Calu3 (cell line): ENCODE results near the gene KIF12. TPM values are rescaled to one million over a fixed set of nuclear protein-coding genes. Genes with fewer than 3 reads are reported as not detected.

Source experiments
- Bru-seq: library from RNA; stranded (reverse); fragments of 400-500 nt; gene quantifications from one replicate; lab custom pipeline; 2021; lab: Mats Ljungman, UMichigan
- BruChase-seq, 2 experiments: library from RNA; stranded (reverse); fragments of 400-500 nt; gene quantifications; one replicate each; lab custom pipeline; 2021; lab: Mats Ljungman, UMichigan
- BruUV-seq: library from RNA; stranded (reverse); fragments of 400-500 nt; replicated peaks from 2 replicates; lab custom pipeline; 2021; lab: Mats Ljungman, UMichigan
- CTCF ChIA-PET: fragments of 300-600 bp; sonication (Branson Sonifier 250); formaldehyde crosslinking; loops from one replicate; lab custom pipeline; 2022; ENCODE audit warnings: antibody characterized with exemption; lab: Charles Lee
- DNase-seq: peaks from one replicate; pipeline ENCODE4 v3.0.0; 2022
- H3K27ac Mint-ChIP-seq: one replicate; pipeline ENCODE4 v1.8.0; 2022; ENCODE audit warnings: mixed read lengths; ENCODE audit not compliant: unreplicated experiment
- H3K27me3 Mint-ChIP-seq: one replicate; pipeline ENCODE4 v1.8.0; 2022; ENCODE audit warnings: mixed read lengths; ENCODE audit not compliant: unreplicated experiment
- H3K36me3 Mint-ChIP-seq: one replicate; pipeline ENCODE4 v1.8.0; 2022; ENCODE audit warnings: mild to moderate bottlenecking, moderate library complexity, mixed read lengths; ENCODE audit not compliant: insufficient read depth, unreplicated experiment
- H3K4me1 Mint-ChIP-seq: one replicate; pipeline ENCODE4 v1.8.0; 2022; ENCODE audit warnings: mild to moderate bottlenecking, low read depth, mixed read lengths; ENCODE audit not compliant: unreplicated experiment
- H3K4me3 Mint-ChIP-seq: one replicate; pipeline ENCODE4 v1.8.0; 2022; ENCODE audit warnings: mild to moderate bottlenecking, low read depth, moderate library complexity, mixed read lengths; ENCODE audit not compliant: unreplicated experiment
- H3K9me3 Mint-ChIP-seq: one replicate; pipeline ENCODE4 v1.8.0; 2022; ENCODE audit warnings: low read depth, mixed read lengths; ENCODE audit not compliant: unreplicated experiment
- CTCF ChIP-seq: fragments of 200-600 bp; IDR thresholded peaks from one replicate; pipeline ENCODE4 v1.8.0; 2022; ENCODE audit warnings: antibody characterized with exemption; ENCODE audit not compliant: unreplicated experiment
- intact Hi-C: fragments of 100-400 bp; cut with micrococcal nuclease; formaldehyde crosslinking; loops from one replicate; pipeline ENCODE4 v1.10.0; 2022; ENCODE audit not compliant: unreplicated experiment
- long read RNA-seq: library from polyadenylated mRNA; stranded (forward); transcript quantifications from one replicate; pipeline ENCODE4 v2.0.0, GENCODE V29; 2022
- total RNA-seq: library from RNA; stranded (reverse); gene quantifications from 2 replicates; pipeline ENCODE4 v1.2.3, GENCODE V29; 2022

The KIF12 gene
- total RNA-seq (52.3 and 54.0 TPM in 2 replicates), Bru-seq, nascent RNA (percentile 61 among the genes with signal in this experiment), BruChase-seq, experiment 1, labeled RNA remaining after a 6-hour chase (percentile 67 among the genes with signal in this experiment), BruChase-seq, experiment 2, labeled RNA remaining after a 2-hour chase (percentile 66 among the genes with signal in this experiment)
- long read RNA-seq, partial matches to known transcripts: 7 of 15 reads
- long read RNA-seq, other reads (novel, unspliced or antisense): 8 of 15 reads

- intact Hi-C loops: no loop called here
- peak within 1 kb of the TSS; percentile 76 for H3K27ac Mint-ChIP-seq
- no TSS peak for BruUV-seq
- H3K9me3 Mint-ChIP-seq: peaks cover 5% of the 10 kb centered on the region
- peaks cover 26% of the 10 kb centered on the region for H3K4me1 Mint-ChIP-seq
- H3K36me3 Mint-ChIP-seq: peaks cover 27% of the 10 kb centered on the region
- H3K27me3 Mint-ChIP-seq: no peaks in the 10 kb centered on the region
- TF ChIP-seq CTCF: no peak
- CTCF ChIA-PET: interaction anchor here (1.3 to 1.8 kb wide), 3 partner anchors 9 to 19 kb away, joined by 6 to 15 read pairs (median 14); no protein-coding TSS in a partner anchor
- peak within 1 kb of the TSS; percentile 81 for H3K4me3 Mint-ChIP-seq
- peak; percentile 82 for DNase-seq
Observed at GRCh38 chr9:114098936-114099668, at the start of gene KIF12. Gene KIF12 (minus strand): TSS chr9:114099292. CDS start chr9:114099276, 16 bp downstream.

- TF ChIP-seq CTCF: no peak
- Mint-ChIP-seq H3K9me3 (no peaks in the 10 kb centered on the region), H3K36me3 (no peaks in the 10 kb centered on the region), H3K4me3 (no peak overlapping the region), H3K27ac (no peak overlapping the region), H3K27me3 (peaks cover 36% of the 10 kb centered on the region), H3K4me1 (no peaks in the 10 kb centered on the region)
- intact Hi-C loops: no loop called here
- BruUV-seq: no TSS peak
- DNase-seq: no peak
- CTCF ChIA-PET: no interaction called here
Observed at GRCh38 chr9:114146735-114147134, 47.6 kb upstream of the KIF12 start.

GRCh38 chr9:114143234-114143633 is 44.1 kb upstream of the KIF12 start:
- intact Hi-C loops: no loop called here
- no peaks in the 10 kb centered on the region for H3K36me3 Mint-ChIP-seq
- CTCF ChIA-PET: no interaction called here
- no peaks in the 10 kb centered on the region for H3K4me1 Mint-ChIP-seq
- TF ChIP-seq CTCF: no peak
- H3K4me3 Mint-ChIP-seq: no peak overlapping the region
- H3K9me3 Mint-ChIP-seq: no peaks in the 10 kb centered on the region
- H3K27ac Mint-ChIP-seq: no peak overlapping the region
- peaks cover 45% of the 10 kb centered on the region for H3K27me3 Mint-ChIP-seq
- BruUV-seq: no TSS peak
- no peak for DNase-seq

- no peak for DNase-seq
- H3K4me1 Mint-ChIP-seq: no peaks in the 10 kb centered on the region
- H3K27me3 Mint-ChIP-seq: peaks cover 51% of the 10 kb centered on the region
- H3K36me3 Mint-ChIP-seq: no peaks in the 10 kb centered on the region
- no peak overlapping the region for H3K27ac Mint-ChIP-seq
- no peak for TF ChIP-seq CTCF
- BruUV-seq: no TSS peak
- CTCF ChIA-PET: interaction anchor here (1.5 kb wide), 1 partner anchor 34 kb away, joined by 6 read pairs; no protein-coding TSS in a partner anchor
- H3K9me3 Mint-ChIP-seq: no peaks in the 10 kb centered on the region
- intact Hi-C loops: no loop called here
- H3K4me3 Mint-ChIP-seq: no peak overlapping the region
Observed at GRCh38 chr9:114141553-114142402, 42.7 kb upstream of the KIF12 start.
